ENCODE measurements around the gene SPDYE4. TPM values are rescaled to one million over a fixed set of nuclear protein-coding genes. Genes with fewer than 3 reads are reported as not detected.

The SPDYE4 gene
- total RNA-seq, 2 experiments from 2014 or later, result not detected

DNA sequence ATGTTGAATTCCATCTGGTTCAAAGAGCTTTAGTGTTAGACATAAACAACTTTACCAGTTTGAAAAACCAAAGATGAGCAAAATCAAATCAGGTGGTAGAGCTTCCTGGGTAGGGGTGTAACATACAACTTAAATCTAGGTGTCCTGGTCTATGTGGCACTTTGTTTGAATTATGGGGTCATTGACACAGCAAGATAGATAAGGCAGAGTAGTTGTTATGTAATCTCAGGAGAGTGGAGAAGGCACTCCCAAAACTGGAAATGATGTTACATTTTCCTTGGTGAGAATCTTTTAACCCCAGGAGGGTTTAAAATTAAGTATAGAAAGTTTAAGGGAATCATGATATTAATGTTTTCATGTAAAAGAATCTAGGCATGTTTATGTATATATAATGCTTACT, 45.6 kb downstream of the SPDYE4 start:
- BruUV-seq (replicated peaks), result no TSS peak
- no peak overlapping the region for H3K27ac ChIP-seq (ENCODE audit: low read depth, low read length, poor library complexity, severe bottlenecking)
- H3K79me2 ChIP-seq (ENCODE audit: insufficient read depth, low read depth, low read length), result no peaks in the 10 kb centered on the region
- H3K4me1 ChIP-seq (ENCODE audit: insufficient read depth, low read length, poor library complexity, severe bottlenecking), result no peaks in the 10 kb centered on the region
- intact Hi-C loops (cut with micrococcal nuclease; ENCODE audit: unreplicated experiment), result no loop called here
- CTCF ChIA-PET (ENCODE audit: unreplicated experiment), result no interaction called here
- no peak for TF ChIP-seq EZH2phosphoT487 (IDR thresholded peaks at IDR 0.05; ENCODE audit: borderline replicate concordance, low read depth, low read length)
- no peak for TF ChIP-seq CTCF (conservative IDR thresholded peaks at IDR 0.05; ENCODE audit: low read length)
- no peak for DNase-seq (ENCODE audit: low spot score)
- no peaks in the 10 kb centered on the region for H3K9me3 ChIP-seq (ENCODE audit: low read length)
- no peak overlapping the region for H3K4me2 ChIP-seq (ENCODE audit: low read length)
- no peak overlapping the region for H2AFZ ChIP-seq (ENCODE audit: low read length)
- no peak overlapping the region for H3K4me3 ChIP-seq (ENCODE audit: low read depth, low read length, poor library complexity, severe bottlenecking)
- no peaks in the 10 kb centered on the region for H3K36me3 ChIP-seq (ENCODE audit: insufficient read depth, low read length)
- no peaks in the 10 kb centered on the region for H4K20me1 ChIP-seq (ENCODE audit: insufficient read depth, low read length)
- POLR2A ChIA-PET, result no interaction called here
- H3K9me2 ChIP-seq (ENCODE audit: insufficient read depth, low read length), result no peaks in the 10 kb centered on the region

- Histone ChIP-seq H2AFZ (ENCODE audit: low read length) (no peak overlapping the region), H3K4me2 (ENCODE audit: low read length) (no peak overlapping the region), H3K9me3 (ENCODE audit: low read length) (no peaks in the 10 kb centered on the region), H3K9me2 (ENCODE audit: insufficient read depth, low read length) (no peaks in the 10 kb centered on the region), H4K20me1 (ENCODE audit: insufficient read depth, low read length) (no peaks in the 10 kb centered on the region), H3K36me3 (ENCODE audit: insufficient read depth, low read length) (no peaks in the 10 kb centered on the region), H3K4me3 (ENCODE audit: low read depth, low read length, poor library complexity, severe bottlenecking) (no peak overlapping the region), H3K79me2 (ENCODE audit: insufficient read depth, low read depth, low read length) (no peaks in the 10 kb centered on the region), H3K27ac (ENCODE audit: low read depth, low read length, poor library complexity, severe bottlenecking) (no peak overlapping the region), H3K4me1 (ENCODE audit: insufficient read depth, low read length, poor library complexity, severe bottlenecking) (no peaks in the 10 kb centered on the region)
- no peak for DNase-seq (ENCODE audit: low spot score)
- BruUV-seq (replicated peaks), result no TSS peak
- no peak for TF ChIP-seq CTCF (conservative IDR thresholded peaks at IDR 0.05; ENCODE audit: low read length)
- no peak for TF ChIP-seq EZH2phosphoT487 (IDR thresholded peaks at IDR 0.05; ENCODE audit: borderline replicate concordance, low read depth, low read length)
- ChIA-PET CTCF (ENCODE audit: unreplicated experiment) (no interaction called here), POLR2A (interaction anchor here (0.7 kb wide), 1 partner anchor 35 kb away, joined by 3 read pairs; no protein-coding TSS in a partner anchor)
- intact Hi-C loops (cut with micrococcal nuclease; ENCODE audit: unreplicated experiment), result no loop called here
Observed at GRCh38 chr17:8711291-8711690, 47.1 kb downstream of the SPDYE4 start.

DNA sequence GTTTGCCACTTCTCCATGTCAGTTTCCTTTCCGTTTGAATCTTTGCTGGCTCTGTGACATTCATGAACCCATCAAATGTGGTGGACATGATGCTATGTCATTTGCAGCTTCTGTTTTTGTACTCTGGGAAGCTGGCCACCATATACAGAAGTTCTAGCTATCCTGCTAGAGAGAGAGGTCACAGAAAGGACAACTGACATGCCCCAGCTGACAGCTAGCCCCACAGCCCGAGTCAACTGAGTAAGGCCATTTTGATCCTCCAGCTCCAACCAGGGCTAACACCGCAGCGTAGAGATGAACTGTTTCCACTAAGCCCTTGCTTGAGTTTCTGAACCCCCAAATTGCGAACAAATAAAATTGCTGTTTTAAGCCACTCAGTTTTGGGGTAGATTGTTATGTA, 47.5 kb downstream of the SPDYE4 start:
- Histone ChIP-seq H3K9me2 (ENCODE audit: insufficient read depth, low read length) (no peaks in the 10 kb centered on the region), H3K4me2 (ENCODE audit: low read length) (no peak overlapping the region), H4K20me1 (ENCODE audit: insufficient read depth, low read length) (no peaks in the 10 kb centered on the region), H3K9me3 (ENCODE audit: low read length) (no peaks in the 10 kb centered on the region), H3K4me1 (ENCODE audit: insufficient read depth, low read length, poor library complexity, severe bottlenecking) (no peaks in the 10 kb centered on the region), H3K27ac (ENCODE audit: low read depth, low read length, poor library complexity, severe bottlenecking) (no peak overlapping the region), H3K36me3 (ENCODE audit: insufficient read depth, low read length) (no peaks in the 10 kb centered on the region), H2AFZ (ENCODE audit: low read length) (no peak overlapping the region), H3K79me2 (ENCODE audit: insufficient read depth, low read depth, low read length) (no peaks in the 10 kb centered on the region), H3K4me3 (ENCODE audit: low read depth, low read length, poor library complexity, severe bottlenecking) (no peak overlapping the region)
- TF ChIP-seq CTCF (conservative IDR thresholded peaks at IDR 0.05; ENCODE audit: low read length) (no peak), EZH2phosphoT487 (IDR thresholded peaks at IDR 0.05; ENCODE audit: borderline replicate concordance, low read depth, low read length) (no peak)
- intact Hi-C loops (cut with micrococcal nuclease; ENCODE audit: unreplicated experiment), result no loop called here
- CTCF ChIA-PET (ENCODE audit: unreplicated experiment), result no interaction called here
- no peak for DNase-seq (ENCODE audit: low spot score)
- BruUV-seq (replicated peaks), result no TSS peak
- POLR2A ChIA-PET, result interaction anchor here (0.7 to 1.1 kb wide), 2 partner anchors 22 to 34 kb away, joined by 3 read pairs; no protein-coding TSS in a partner anchor

All from OCI-LY7 (cell line).